ENCODE measurements around the gene KCNG4. TPM values are rescaled to one million over a fixed set of nuclear protein-coding genes. Genes with fewer than 3 reads are reported as not detected.

Gene KCNG4
- total RNA-seq, 2 experiments from 2014 or later = not detected

DNA sequence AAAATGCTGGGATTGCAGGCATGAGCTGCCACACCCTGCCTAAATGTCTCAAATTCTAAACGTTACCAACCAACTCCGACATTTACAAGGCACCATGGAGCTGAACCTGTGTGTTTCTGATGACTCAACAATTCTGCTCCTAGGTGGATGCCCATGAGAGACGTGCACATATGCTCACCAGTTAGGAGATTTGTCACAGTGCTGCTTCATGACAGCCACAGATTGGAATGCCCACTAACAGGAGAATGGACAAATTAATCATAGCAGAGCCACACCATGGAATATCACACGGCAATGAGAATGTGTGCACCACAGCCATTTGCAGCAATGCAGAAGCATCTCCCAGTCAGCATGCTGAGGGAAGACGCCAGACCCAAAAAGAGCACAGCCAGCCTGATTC lies 8.0 kb upstream of the KCNG4 start:
- Mint-ChIP-seq H3K4me3 (no peak overlapping the region), H3K27ac (no peak overlapping the region), H3K36me3 (ENCODE audit: low read depth) (no peaks in the 10 kb centered on the region), H3K9me3 (no peaks in the 10 kb centered on the region), H3K4me1 (ENCODE audit: low read depth) (no peaks in the 10 kb centered on the region), H3K27me3 (peaks cover 41% of the 10 kb centered on the region)
- Histone ChIP-seq H3K4me1 (ENCODE audit: insufficient read depth, low read length) (no peaks in the 10 kb centered on the region), H3K27me3 (ENCODE audit: control insufficient read depth in 1 of 2, insufficient read depth in 2 of 2, low read length in 2 of 2) (peaks cover 2 to 5% of the 10 kb centered on the region in 2 experiments), H3K9me3 (ENCODE audit: control insufficient read depth in 1 of 2, insufficient read depth in 1 of 2, low read length in 2 of 2) (no peaks in the 10 kb centered on the region), H3K4me3 (ENCODE audit: low read length) (no peak overlapping the region), H3K36me3 (ENCODE audit: insufficient read depth, low read length) (no peaks in the 10 kb centered on the region), H3K27ac (ENCODE audit: low read depth in 1 of 2, low read length in 2 of 2) (no peak overlapping the region)
- ChIA-PET CTCF (no interaction called here), POLR2A (no interaction called here)
- no peak for DNase-seq
- intact Hi-C loops (cut with DNase I, micrococcal nuclease) = no loop called here
- ATAC-seq (ENCODE audit: poor library complexity) = no peak
- TF ChIP-seq, protein P1, sequence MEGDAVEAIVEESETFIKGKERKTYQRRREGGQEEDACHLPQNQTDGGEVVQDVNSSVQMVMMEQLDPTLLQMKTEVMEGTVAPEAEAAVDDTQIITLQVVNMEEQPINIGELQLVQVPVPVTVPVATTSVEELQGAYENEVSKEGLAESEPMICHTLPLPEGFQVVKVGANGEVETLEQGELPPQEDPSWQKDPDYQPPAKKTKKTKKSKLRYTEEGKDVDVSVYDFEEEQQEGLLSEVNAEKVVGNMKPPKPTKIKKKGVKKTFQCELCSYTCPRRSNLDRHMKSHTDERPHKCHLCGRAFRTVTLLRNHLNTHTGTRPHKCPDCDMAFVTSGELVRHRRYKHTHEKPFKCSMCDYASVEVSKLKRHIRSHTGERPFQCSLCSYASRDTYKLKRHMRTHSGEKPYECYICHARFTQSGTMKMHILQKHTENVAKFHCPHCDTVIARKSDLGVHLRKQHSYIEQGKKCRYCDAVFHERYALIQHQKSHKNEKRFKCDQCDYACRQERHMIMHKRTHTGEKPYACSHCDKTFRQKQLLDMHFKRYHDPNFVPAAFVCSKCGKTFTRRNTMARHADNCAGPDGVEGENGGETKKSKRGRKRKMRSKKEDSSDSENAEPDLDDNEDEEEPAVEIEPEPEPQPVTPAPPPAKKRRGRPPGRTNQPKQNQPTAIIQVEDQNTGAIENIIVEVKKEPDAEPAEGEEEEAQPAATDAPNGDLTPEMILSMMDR (IDR thresholded peaks at IDR 0.05) = no peak

DNA sequence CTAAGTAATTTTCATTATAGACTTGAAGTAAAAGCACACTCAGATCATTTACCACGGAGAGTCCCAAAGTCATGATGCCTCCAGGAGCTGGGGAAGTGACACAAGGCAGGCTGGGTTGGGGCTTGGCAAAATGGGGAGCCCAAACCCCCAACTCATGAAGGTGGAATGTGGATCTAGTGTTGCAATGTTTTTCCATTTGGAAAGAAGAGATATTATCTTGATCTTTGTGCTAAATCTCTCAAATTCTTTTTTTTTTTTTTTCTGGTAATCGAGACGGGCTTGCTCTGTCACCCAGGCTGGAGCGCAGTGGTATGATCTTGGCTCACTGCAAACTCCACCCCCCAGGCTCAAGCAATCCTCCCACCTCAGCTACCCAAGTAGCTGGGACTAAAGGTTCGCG lies 7.5 kb upstream of the KCNG4 start:
- no peaks in the 10 kb centered on the region for H3K9me3 ChIP-seq (ENCODE audit: control insufficient read depth in 1 of 2, insufficient read depth in 1 of 2, low read length in 2 of 2)
- intact Hi-C loops (cut with DNase I, micrococcal nuclease) = no loop called here
- H3K4me1 Mint-ChIP-seq (ENCODE audit: low read depth) = no peaks in the 10 kb centered on the region
- no peaks in the 10 kb centered on the region for H3K36me3 Mint-ChIP-seq (ENCODE audit: low read depth)
- no peak overlapping the region for H3K4me3 ChIP-seq (ENCODE audit: low read length)
- H3K36me3 ChIP-seq (ENCODE audit: insufficient read depth, low read length) = no peaks in the 10 kb centered on the region
- ATAC-seq (ENCODE audit: poor library complexity) (no peak), DNase-seq (no peak)
- H3K27ac ChIP-seq (ENCODE audit: low read depth in 1 of 2, low read length in 2 of 2) = no peak overlapping the region
- peaks cover 45% of the 10 kb centered on the region for H3K27me3 Mint-ChIP-seq
- H3K27me3 ChIP-seq (ENCODE audit: control insufficient read depth in 1 of 2, insufficient read depth in 2 of 2, low read length in 2 of 2) = peaks cover 2 to 5% of the 10 kb centered on the region in 2 experiments
- ChIA-PET CTCF (no interaction called here), POLR2A (no interaction called here)
- TF ChIP-seq, protein P1 (IDR thresholded peaks at IDR 0.05) = no peak
- H3K4me1 ChIP-seq (ENCODE audit: insufficient read depth, low read length) = no peaks in the 10 kb centered on the region
- no peak overlapping the region for H3K27ac Mint-ChIP-seq
- no peaks in the 10 kb centered on the region for H3K9me3 Mint-ChIP-seq
- H3K4me3 Mint-ChIP-seq = no peak overlapping the region

DNA sequence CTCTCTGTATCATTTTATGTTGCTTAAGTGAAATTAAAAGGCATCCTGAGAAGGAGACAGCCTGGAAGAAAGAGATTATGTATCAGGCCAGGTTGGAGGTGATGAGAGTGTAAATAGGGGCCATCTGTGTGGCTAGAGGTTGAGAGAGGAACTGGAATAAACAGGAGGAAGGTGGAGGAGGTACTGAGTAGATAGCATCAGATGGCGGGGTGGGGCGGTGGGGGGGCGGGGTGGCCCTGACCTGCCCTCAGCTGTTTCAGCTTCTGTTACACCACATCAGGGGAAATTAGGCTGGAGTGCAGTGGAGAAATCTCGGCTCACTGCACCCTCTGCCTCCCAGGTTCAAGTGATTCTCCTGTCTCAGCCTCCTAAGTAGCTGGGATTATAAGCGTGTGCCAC lies 6.9 kb upstream of the KCNG4 start:
- TF ChIP-seq, protein P1 (IDR thresholded peaks at IDR 0.05) = no peak
- no peak for ATAC-seq (ENCODE audit: poor library complexity)
- no peaks in the 10 kb centered on the region for H3K9me3 Mint-ChIP-seq
- no peak overlapping the region for H3K4me3 Mint-ChIP-seq
- ChIA-PET CTCF (no interaction called here), POLR2A (no interaction called here)
- no peaks in the 10 kb centered on the region for H3K36me3 Mint-ChIP-seq (ENCODE audit: low read depth)
- H3K9me3 ChIP-seq (ENCODE audit: control insufficient read depth in 1 of 2, insufficient read depth in 1 of 2, low read length in 2 of 2) = no peaks in the 10 kb centered on the region
- H3K4me1 ChIP-seq (ENCODE audit: insufficient read depth, low read length) = no peaks in the 10 kb centered on the region
- peaks cover 2 to 4% of the 10 kb centered on the region in 2 experiments for H3K27me3 ChIP-seq (ENCODE audit: control insufficient read depth in 1 of 2, insufficient read depth in 2 of 2, low read length in 2 of 2)
- DNase-seq = no peak
- H3K27me3 Mint-ChIP-seq = peaks cover 41% of the 10 kb centered on the region
- no peaks in the 10 kb centered on the region for H3K4me1 Mint-ChIP-seq (ENCODE audit: low read depth)
- H3K27ac ChIP-seq (ENCODE audit: low read depth in 1 of 2, low read length in 2 of 2) = no peak overlapping the region
- no peaks in the 10 kb centered on the region for H3K36me3 ChIP-seq (ENCODE audit: insufficient read depth, low read length)
- no peak overlapping the region for H3K4me3 ChIP-seq (ENCODE audit: low read length)
- no peak overlapping the region for H3K27ac Mint-ChIP-seq
- intact Hi-C loops (cut with DNase I, micrococcal nuclease) = no loop called here
